GM12891 (cell line): ENCODE measurements around the gene PEPD.

Experiments
- DNase-seq: peaks from one replicate; pipeline ENCODE4 v3.0.0; 2011; ENCODE audit warnings: low spot score; ENCODE audit not compliant: insufficient read length
- FAIRE-seq: peaks from 2 replicates; lab custom pipeline; 2011; peaks lifted over from hg19 to GRCh38; lab: Jason Lieb, UNC
- PAX5 ChIP-seq: IDR thresholded peaks from 2 replicates; pipeline ENCODE4 v1.6.1; 2011; ENCODE audit warnings: low read length, moderate library complexity, mild to moderate bottlenecking; ENCODE audit not compliant: insufficient read depth, severe bottlenecking
- POLR2A ChIP-seq: IDR thresholded peaks from 2 replicates; pipeline ENCODE4 v1.6.1; 2011; ENCODE audit warnings: low read depth, low read length, control low read depth
- POLR2AphosphoS5 ChIP-seq: IDR thresholded peaks from 2 replicates; pipeline ENCODE4 v1.6.1; 2011; ENCODE audit warnings: low read depth, low read length, control low read depth
- POU2F2 ChIP-seq: IDR thresholded peaks from 2 replicates; pipeline ENCODE4 v1.6.1; 2011; ENCODE audit warnings: low read depth, mild to moderate bottlenecking, control low read depth, low read length, moderate library complexity
- SPI1 ChIP-seq: IDR thresholded peaks from 2 replicates; pipeline ENCODE4 v1.6.1; 2011; ENCODE audit warnings: low read depth, low read length, control low read depth
- TAF1 ChIP-seq: IDR thresholded peaks from 2 replicates; pipeline ENCODE4 v1.6.1; 2011; ENCODE audit warnings: low read depth, low read length, control low read depth

Gene PEPD

GRCh38 chr19:33394723-33395560, 126.6 kb downstream of the PEPD start:
- TF ChIP-seq SPI1, result no peak
- TF ChIP-seq POLR2A, result no peak
- TF ChIP-seq TAF1, result no peak
- no peak for TF ChIP-seq PAX5
- TF ChIP-seq POU2F2, result no peak
- TF ChIP-seq POLR2AphosphoS5, result no peak
- no peak for DNase-seq
- no peak for FAIRE-seq

DNA sequence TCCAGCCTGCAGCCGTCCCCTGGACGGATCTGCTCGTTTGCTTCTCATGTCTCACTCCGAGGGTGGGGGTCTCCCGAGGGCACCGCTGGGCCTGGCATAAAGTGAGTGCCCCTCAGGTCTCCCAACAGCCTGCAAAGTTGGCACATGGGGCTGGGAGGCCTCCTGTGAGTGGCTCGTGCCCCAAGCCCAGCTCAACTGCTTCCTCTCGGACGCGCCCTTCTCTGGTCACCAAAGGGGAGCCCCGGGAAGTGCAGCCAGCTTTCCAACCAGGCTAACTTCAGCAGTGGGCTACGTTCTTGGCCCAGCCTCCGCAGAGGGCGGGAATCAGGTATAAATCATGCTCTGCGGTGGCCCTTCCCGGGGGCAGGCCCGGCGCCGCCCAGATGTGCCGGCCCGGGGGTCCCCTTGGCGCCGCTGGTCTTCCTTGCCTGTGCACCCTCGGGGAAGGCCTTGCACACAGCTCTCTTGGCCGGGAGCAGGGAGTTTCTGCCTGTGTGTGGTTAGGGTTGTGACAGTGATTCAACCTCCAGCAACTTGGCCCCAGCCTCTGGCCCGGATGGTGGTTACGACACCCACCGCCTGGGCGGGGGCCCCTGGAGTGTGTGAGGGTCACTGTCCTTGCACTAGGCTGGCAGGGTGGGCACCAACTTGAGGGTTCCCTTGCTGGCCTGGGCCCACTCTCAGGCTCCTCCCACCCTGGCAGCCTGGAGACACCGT, 127.4 kb downstream of the PEPD start:
- FAIRE-seq, result no peak
- DNase-seq, result peak; percentile 18
- TF ChIP-seq POLR2A, result no peak
- TF ChIP-seq TAF1, result no peak

- no peak for FAIRE-seq
- DNase-seq, result peak; percentile 33
- TF ChIP-seq TAF1 (no peak), PAX5 (no peak), POU2F2 (no peak), SPI1 (no peak), POLR2A (no peak), POLR2AphosphoS5 (no peak)
Measured at GRCh38 chr19:33393286-33394005, 128.1 kb downstream of the PEPD start.

- FAIRE-seq (no peak), DNase-seq (peak; percentile 19)
- TF ChIP-seq POU2F2 (no peak), TAF1 (no peak), SPI1 (no peak), POLR2AphosphoS5 (no peak), POLR2A (no peak), PAX5 (no peak)
Measured at GRCh38 chr19:33392341-33393285, 129.0 kb downstream of the PEPD start.

- TF ChIP-seq PAX5 (no peak), POU2F2 (no peak), TAF1 (no peak), POLR2A (no peak), SPI1 (no peak), POLR2AphosphoS5 (no peak)
- FAIRE-seq (no peak), DNase-seq (no peak)
Measured at GRCh38 chr19:33391631-33392249, 129.9 kb downstream of the PEPD start.

- DNase-seq (peak; percentile 12), FAIRE-seq (no peak)
- no peak for TF ChIP-seq POU2F2
- TF ChIP-seq POLR2A, result no peak
- TF ChIP-seq SPI1, result no peak
- no peak for TF ChIP-seq TAF1
- no peak for TF ChIP-seq POLR2AphosphoS5
- no peak for TF ChIP-seq PAX5
Measured at GRCh38 chr19:33390908-33391630, 130.5 kb downstream of the PEPD start.

- DNase-seq, result no peak
- TF ChIP-seq POU2F2 (no peak), POLR2A (no peak), POLR2AphosphoS5 (no peak)
- FAIRE-seq, result no peak
Measured at GRCh38 chr19:33390101-33390907, 131.3 kb downstream of the PEPD start.
